Neural progenitor cell (in vitro differentiated cells): ENCODE measurements around the gene CEL.

Source experiments
- EZH2 ChIP-seq: fragments of 200-600 bp; sonication (generic); IDR thresholded peaks from 2 replicates; pipeline ENCODE4 v1.6.1; 2017; ENCODE audit warnings: antibody characterized with exemption, mild to moderate bottlenecking, moderate library complexity
- EZH2phosphoT487 ChIP-seq: fragments of 200-600 bp; sonication (generic); IDR thresholded peaks from 2 replicates; pipeline ENCODE4 v1.6.1; 2017; ENCODE audit warnings: antibody characterized with exemption
- TF ChIP-seq, protein P1 (sequence below): fragments of 200-600 bp; sonication (generic); IDR thresholded peaks from 2 replicates; pipeline ENCODE4 v1.5.1; 2017; ENCODE audit warnings: antibody characterized with exemption, mild to moderate bottlenecking

DNA sequence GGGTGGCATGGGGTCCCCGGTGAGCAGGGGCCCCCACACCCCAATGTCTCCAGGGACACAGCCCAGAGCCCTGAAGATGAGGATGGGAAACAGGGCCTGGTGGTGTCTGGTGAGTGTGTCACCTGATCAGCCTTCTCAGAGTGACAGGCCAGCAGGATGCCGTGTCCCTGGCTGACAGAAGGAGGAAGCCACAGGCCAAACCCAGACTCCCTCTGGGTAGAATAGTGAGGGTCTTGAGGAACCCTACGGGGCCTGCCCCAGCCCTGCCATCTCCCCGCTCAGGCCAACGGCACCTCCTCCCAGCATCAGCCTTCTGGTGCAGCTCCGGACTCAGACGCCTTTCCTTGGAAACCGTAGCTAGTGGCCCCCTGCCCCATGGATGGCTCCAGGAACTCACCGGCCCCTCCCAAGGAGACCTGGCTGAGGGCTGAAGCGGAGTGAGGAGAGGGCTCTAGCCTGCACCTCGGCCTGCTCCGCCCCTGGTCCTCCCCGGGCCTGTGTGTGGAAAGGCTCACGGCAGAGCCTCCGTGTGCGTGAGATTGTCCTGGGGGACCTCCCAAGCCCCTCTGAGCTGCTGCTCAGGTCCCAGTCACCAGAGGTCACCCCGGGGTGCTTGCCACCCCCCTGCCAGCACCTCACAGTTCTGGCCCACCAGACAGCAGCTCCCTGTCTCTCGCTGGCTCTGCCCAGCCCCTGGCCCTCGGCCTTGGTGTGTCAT is 53.3 kb downstream of the CEL start:
- TF ChIP-seq, protein P1, sequence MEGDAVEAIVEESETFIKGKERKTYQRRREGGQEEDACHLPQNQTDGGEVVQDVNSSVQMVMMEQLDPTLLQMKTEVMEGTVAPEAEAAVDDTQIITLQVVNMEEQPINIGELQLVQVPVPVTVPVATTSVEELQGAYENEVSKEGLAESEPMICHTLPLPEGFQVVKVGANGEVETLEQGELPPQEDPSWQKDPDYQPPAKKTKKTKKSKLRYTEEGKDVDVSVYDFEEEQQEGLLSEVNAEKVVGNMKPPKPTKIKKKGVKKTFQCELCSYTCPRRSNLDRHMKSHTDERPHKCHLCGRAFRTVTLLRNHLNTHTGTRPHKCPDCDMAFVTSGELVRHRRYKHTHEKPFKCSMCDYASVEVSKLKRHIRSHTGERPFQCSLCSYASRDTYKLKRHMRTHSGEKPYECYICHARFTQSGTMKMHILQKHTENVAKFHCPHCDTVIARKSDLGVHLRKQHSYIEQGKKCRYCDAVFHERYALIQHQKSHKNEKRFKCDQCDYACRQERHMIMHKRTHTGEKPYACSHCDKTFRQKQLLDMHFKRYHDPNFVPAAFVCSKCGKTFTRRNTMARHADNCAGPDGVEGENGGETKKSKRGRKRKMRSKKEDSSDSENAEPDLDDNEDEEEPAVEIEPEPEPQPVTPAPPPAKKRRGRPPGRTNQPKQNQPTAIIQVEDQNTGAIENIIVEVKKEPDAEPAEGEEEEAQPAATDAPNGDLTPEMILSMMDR: no peak
- TF ChIP-seq EZH2: no peak
- no peak for TF ChIP-seq EZH2phosphoT487
